Activated CD4-positive, alpha-beta T cell treated with anti-CD3 and anti-CD28 coated beads, Interleukin-2, amount 50 U/mL, for 1 hour (primary cell): Measurements from ENCODE around the gene TCN2.
A peak's percentile ranks its signal among the peaks of the same experiment; 100 is the strongest.
"Not testable (repeated sequence)": the region's sequence is repeated elsewhere in the genome, so short reads cannot be mapped to it uniquely, and the experiment has no call there.

Experiments used
- DNase-seq: peaks from one replicate; pipeline ENCODE4 v3.0.0-alpha.2; 2020

The TCN2 gene

GRCh38 chr22:30612789-30613188 is 5.8 kb downstream of the TCN2 start:
- no peak for DNase-seq

GRCh38 chr22:30614268-30614667 is 7.3 kb downstream of the TCN2 start:
- no peak for DNase-seq

- DNase-seq, result no peak
These were observed 7.9 kb downstream of the TCN2 start for GRCh38 chr22:30614879-30615278.

GRCh38 chr22:30615543-30615954 is 8.6 kb downstream of the TCN2 start:
- DNase-seq, result no peak

DNA sequence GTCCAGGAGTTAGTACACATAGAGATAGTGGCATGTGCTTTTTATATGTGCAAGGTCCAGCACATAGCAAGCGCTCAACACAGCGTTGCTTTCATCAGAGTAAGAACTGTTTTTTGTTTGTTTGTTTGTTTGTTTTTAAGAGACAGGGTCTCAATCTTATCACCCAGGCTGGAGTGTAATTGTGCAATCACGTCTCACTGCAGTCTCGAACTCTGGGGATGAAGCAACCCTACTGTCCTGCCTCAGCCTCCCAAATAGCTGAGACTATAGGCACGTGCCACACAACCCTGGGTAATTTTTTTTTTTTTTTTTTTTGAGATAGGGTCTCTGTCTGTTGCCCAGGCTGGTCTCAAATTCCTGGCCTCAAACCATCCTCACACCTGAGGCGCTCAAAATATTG is 10.8 kb downstream of the TCN2 start:
- DNase-seq, result no peak

- DNase-seq, result not testable (repeated sequence)
These were observed 12.9 kb downstream of the TCN2 start for GRCh38 chr22:30619909-30620308.

DNA sequence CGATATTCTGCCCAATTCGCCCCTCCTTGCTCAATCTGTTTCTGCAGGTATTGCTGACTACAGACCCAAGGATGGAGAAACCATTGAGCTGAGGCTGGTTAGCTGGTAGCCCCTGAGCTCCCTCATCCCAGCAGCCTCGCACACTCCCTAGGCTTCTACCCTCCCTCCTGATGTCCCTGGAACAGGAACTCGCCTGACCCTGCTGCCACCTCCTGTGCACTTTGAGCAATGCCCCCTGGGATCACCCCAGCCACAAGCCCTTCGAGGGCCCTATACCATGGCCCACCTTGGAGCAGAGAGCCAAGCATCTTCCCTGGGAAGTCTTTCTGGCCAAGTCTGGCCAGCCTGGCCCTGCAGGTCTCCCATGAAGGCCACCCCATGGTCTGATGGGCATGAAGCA is 19.4 kb downstream of the TCN2 start:
- DNase-seq, result no peak

DNA sequence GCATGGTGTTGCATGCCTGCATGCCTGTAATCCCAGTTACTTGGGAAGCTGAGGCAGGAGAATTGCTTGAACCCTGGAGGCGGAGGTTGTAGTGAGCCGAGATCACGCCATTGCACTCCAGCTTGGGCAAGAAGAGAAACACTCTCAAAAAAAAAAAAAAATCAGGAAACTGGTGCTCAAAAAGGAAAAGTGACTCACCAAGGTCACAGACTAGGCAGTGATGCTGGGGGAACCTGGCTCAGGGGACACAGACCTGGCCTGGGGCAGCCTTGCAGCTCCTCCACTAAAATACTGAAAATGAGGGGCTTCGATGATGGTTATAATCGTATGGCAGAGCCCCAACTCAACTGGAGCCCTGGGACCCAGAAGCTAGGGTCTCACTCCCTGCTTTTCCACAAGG is 20.5 kb downstream of the TCN2 start:
- DNase-seq, result no peak

DNA sequence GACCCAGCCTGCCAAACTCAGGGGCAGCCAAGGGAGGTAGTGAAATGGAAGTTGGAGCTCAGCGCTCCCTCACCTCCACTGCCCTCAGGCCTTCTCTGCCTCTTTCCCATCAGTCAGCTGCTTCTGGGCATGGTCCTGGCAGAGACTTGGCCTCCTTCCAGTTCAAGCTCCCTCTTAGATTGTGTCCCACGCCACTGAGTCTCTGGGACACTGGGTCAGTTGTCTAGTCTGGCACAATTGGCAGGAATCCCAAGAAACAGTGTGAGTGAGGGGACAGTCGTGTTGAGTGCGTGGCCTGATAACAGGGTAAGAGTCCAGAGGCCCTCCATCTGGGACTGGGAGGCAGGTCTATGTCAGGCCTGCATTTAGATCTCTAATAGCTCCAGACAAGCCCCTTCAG is 21.5 kb downstream of the TCN2 start:
- DNase-seq, result no peak

DNA sequence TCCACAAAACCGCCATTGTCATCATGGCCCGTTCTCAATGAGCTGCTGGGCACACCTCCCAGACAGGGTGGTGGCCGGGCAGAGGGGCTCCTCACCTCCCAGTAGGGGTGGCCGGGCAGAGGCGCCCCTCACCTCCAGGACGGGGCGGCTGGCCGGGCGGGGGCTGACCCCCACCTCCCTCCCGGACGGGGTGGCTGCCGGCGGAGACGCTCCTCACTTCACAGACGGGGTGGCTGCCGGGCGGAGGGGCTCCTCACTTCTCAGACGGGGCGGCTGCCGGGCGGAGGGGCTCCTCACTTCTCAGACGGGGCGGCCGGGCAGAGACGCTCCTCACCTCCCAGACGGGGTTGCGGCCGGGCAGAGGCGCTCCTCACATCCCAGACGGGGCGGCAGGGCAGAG is 24.5 kb downstream of the TCN2 start:
- not testable (repeated sequence) for DNase-seq

DNA sequence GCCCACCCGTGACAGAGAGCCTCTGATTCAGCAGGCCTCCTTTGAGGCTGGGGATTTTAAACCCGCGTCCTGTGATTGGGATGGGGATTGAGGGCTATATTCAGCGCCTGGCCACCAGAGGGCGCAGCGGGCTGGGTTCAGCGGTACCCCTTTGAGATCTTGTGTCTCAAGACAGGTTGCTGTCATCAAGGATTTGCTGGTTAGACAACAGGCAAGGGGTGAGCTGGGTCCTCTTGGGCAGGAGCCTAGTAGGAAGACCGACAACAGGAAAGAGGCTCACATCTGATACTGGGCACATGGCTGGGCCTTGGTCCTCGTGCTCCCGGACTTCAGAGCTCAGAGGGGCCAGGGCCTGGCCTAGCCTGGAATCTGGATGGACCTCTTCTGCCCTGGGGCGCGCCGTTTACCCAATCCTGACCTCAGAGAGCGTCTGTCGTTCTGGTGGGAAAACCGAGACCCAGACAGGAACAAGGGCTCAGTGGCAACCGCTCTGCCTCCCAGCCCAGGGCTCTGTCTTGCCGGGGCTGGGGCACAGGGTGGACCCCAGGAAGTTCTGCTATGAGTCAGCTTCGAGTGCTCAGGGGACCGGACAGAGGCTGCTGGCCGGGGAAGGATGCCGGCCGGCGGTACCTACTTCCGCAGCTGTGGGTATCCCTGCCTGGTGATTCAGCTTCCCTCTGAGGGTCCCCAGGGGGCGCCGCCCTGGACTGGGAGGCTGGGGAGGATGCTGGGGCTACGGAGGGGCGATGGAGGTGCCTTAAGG is 27.7 kb downstream of the TCN2 start:
- DNase-seq, result peak; percentile 89

GRCh38 chr22:30635273-30636225 is 28.6 kb downstream of the TCN2 start, which contains the start of gene SLC35E4:
Gene SLC35E4 (plus strand): TSS chr22:30635781. CDS start chr22:30636451, 670 bp downstream.
- DNase-seq, result peak; percentile 96

- peak; percentile 11 for DNase-seq
These were observed 29.5 kb downstream of the TCN2 start for GRCh38 chr22:30636226-30637077.

- DNase-seq, result no peak
These were observed 30.7 kb downstream of the TCN2 start for GRCh38 chr22:30637701-30638114.

- no peak for DNase-seq
These were observed 33.4 kb downstream of the TCN2 start for GRCh38 chr22:30640361-30640760.

- no peak for DNase-seq
These were observed 34.0 kb downstream of the TCN2 start for GRCh38 chr22:30640839-30641430.

GRCh38 chr22:30643055-30643875 is 36.3 kb downstream of the TCN2 start:
- no peak for DNase-seq

DNA sequence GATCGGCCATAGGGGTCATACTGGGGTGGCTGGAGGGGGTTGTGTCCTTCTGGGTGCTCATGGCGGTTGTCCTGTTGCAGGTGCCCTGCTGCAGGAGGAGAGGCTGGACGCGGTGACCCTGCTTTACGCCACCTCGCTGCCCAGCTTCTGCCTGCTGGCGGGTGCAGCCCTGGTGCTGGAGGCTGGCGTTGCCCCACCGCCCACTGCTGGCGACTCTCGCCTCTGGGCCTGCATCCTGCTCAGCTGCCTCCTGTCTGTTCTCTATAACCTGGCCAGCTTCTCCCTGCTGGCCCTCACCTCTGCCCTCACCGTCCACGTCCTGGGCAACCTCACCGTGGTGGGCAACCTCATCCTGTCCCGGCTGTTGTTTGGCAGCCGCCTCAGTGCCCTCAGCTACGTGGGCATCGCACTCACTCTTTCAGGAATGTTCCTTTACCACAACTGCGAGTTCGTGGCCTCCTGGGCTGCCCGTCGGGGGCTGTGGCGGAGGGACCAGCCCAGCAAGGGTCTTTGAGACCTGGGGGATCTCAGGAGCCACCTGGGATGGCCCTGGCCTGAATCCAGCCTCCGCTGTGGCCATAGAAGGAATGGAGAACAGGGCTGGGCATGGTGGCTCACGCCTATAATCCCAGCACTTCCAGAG is 39.7 kb downstream of the TCN2 start:
- no peak for DNase-seq

GRCh38 chr22:30647536-30647935 is 40.6 kb downstream of the TCN2 start:
- DNase-seq, result no peak

- no peak for DNase-seq
These were observed 41.9 kb downstream of the TCN2 start for GRCh38 chr22:30648825-30649224.

- DNase-seq, result peak; percentile 56
These were observed 42.5 kb downstream of the TCN2 start for GRCh38 chr22:30649430-30650007.
